ENCODE data around the gene DNAJC16. TPM values are rescaled to one million over a fixed set of nuclear protein-coding genes. Genes with fewer than 3 reads are reported as not detected.
A peak's percentile ranks its signal among the peaks of the same experiment; 100 is the strongest.
"Not testable (repeated sequence)": the region's sequence is repeated elsewhere in the genome, so short reads cannot be mapped to it uniquely, and the experiment has no call there.

Gene DNAJC16
- total RNA-seq, 1 donor from 2014 or later = 14.1 TPM

DNA sequence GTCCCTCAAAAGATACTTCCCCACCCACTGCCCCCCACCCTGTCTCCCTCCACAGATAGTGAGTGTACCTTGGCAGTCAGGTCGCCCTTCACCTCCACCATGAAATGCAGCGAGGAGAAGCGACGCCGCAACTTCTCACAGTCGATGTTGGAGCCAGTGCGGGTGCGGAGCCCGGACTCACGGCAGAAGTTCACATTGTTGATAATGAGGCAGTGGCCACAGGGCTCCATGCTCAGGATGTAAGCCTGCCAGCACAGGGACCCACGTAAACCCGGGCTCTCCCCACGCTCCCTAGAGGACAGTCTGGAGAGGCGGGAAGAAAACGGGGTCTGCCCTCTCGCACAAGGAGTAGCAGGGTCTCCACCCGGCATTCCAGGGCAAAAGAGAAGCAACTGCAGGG is 19.8 kb upstream of the DNAJC16 start:
- no peak for DNase-seq (ENCODE audit: low read depth in 2 of 2)

DNA sequence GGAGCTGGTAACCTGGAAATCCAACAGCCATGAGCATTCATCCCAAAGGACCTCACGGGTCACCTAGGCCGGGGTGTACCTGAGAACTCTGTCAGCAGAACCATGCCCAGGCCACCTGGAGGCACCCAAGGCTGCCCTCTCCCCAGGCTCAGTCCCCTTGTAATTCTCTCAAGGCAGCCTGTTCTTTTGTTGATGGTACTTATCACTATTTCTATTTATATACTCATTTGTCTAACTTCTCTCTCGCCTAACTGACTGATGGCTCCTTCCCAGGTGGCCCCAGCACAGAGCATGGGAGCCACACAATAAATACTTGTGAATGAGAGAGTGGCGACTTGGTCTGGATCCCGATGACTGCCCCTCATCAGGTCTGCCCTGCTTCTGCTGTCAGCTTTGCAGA is 19.4 kb upstream of the DNAJC16 start:
- DNase-seq (ENCODE audit: low read depth in 2 of 2) = no peak

- no peak for DNase-seq (ENCODE audit: low read depth in 2 of 2)
Measured at GRCh38 chr1:15508700-15509487, 17.8 kb upstream of the DNAJC16 start.

DNA sequence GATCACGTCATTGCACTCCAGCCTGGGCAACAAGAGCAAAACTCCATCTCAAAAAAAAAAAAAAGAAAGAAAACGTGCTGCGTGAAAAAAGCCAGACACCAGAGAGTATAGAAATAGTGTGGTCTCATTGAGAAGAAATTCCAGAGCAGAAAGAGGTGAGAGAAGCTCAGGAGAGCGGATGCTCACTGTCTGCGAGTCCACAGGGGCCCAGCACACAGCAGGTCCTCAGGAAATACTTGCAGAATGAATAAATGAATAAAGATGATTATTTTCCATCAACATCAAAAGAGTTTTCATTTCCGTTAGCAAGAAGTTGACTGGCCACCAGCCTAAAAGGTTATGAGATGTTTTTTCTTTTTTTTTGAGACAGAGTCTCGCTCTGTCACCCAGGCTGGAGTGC is 17.1 kb upstream of the DNAJC16 start:
- no peak for DNase-seq (ENCODE audit: low read depth in 2 of 2)

- no peak for DNase-seq (ENCODE audit: low read depth in 2 of 2)
Measured at GRCh38 chr1:15510611-15511405, 15.8 kb upstream of the DNAJC16 start.

GRCh38 chr1:15513192-15513591 is 13.5 kb upstream of the DNAJC16 start:
- no peak for DNase-seq (ENCODE audit: low read depth in 2 of 2)

GRCh38 chr1:15513919-15514318 is 12.7 kb upstream of the DNAJC16 start:
- no peak for DNase-seq (ENCODE audit: low read depth in 2 of 2)

DNA sequence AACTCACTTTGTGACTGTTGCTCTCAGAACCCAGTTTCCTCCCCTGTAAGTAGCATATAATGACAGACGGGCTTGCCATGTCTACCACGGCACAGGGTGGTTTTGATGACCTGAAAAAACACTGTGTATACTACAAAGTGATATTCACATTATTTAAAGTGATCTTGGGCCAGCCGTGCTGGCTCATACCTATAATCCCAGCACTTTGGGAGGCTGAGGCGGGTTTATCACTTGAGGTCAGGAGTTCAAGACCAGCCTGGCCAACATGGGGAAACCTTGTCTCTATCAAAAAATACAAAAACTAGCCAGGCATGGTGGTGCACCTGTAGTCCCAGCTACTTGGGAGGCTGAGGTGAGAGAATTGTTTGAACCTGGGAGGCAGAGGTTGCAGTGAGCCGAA is 12.1 kb upstream of the DNAJC16 start:
- not testable (repeated sequence) for DNase-seq (ENCODE audit: low read depth in 2 of 2)

DNA sequence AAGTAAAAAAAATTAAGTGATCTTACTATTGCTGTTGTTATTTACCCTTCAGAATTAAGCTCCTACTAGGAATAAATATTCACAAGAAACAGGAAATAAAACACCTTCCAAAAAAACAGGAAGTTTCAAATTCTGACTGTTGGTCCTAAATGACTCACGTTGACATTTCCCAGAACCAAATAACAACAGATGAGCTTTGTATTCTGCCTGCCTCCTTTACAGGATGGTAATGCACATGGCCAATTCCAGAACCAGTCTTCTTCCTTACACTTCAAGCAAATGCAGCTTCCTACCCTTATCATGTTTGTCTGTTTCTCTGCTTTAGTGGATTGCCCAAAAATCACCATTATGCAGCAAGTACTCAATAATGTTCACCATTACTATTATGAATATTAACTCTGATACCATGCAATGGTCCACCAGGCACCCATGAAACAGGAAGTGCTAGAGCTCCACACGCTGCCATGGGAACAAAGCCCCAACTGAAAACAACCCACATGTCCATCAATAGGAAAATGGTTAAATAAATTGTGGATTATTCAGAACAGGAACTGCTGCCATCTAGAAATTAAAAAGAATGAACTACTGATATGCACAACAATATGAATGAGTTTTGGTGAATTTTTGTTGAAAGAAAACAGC is 11.5 kb upstream of the DNAJC16 start:
- DNase-seq (ENCODE audit: low read depth in 2 of 2) = peak; percentile 7 to 33

GRCh38 chr1:15519625-15520024 is 7.0 kb upstream of the DNAJC16 start:
- no peak for DNase-seq (ENCODE audit: low read depth in 2 of 2)

GRCh38 chr1:15521206-15521906 is 5.3 kb upstream of the DNAJC16 start:
- not testable (repeated sequence) for DNase-seq (ENCODE audit: low read depth in 2 of 2)

- DNase-seq (ENCODE audit: low read depth in 2 of 2) = no peak
Measured at GRCh38 chr1:15522551-15522950, 4.1 kb upstream of the DNAJC16 start.

GRCh38 chr1:15523104-15524020 is 3.3 kb upstream of the DNAJC16 start:
- DNase-seq (ENCODE audit: low read depth in 2 of 2) = no peak

- DNase-seq (ENCODE audit: low read depth in 2 of 2) = no peak
Measured at GRCh38 chr1:15524021-15524282, 2.7 kb upstream of the DNAJC16 start, which contains the start of gene CASP9. Gene CASP9, minus strand, starts transcription at chr1:15524215. Its CDS starts 15 bp downstream, at chr1:15524200.

GRCh38 chr1:15524283-15525049 is 2.2 kb upstream of the DNAJC16 start:
- peak; percentile 99 for DNase-seq (ENCODE audit: low read depth in 2 of 2)

DNA sequence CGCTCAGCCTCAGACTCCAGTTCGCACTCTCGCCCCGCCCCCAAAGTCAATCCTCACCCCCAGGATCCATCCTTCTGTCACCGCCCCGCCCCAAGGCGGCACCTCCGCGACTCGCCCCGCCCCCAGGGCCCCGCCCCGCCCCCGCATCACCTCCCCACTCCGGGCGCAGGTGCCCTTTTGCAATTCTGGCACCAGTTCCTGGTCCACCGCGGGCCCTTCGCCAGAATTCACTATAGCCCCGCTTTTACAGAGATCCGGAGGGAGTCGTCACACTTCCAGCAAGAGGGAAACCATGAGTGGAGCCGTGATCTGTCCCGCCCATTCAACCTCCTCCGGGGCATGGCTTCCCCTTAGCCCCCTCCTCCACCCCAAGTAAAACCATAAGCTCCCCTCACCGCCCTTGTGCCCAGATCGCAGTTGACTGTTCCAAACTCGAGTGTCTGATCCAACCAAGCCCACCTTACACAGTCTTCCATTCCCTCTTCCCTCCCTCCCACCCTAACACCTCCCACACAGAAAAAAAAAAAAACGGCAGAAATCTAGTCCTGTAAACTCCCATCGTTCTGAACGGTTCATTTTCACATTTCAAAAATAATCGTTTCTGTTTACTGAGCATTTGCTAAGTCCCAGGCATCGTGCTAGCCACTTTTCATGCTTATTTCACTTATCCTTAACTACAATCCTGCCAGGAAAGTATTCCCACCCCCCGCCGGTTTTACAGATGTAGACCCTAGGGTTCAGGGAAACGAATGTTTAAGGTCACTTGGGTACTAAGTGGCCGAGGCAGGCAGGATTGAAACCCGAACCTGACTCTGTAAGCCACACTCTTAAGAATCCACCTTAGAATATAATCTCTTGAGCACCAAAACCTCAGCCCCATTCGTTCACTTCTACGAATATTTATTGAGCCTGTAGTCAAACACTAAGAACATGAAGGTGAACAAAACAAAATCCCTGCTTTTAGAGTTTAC is 1.3 kb upstream of the DNAJC16 start:
- no peak for DNase-seq (ENCODE audit: low read depth in 2 of 2)

- no peak for DNase-seq (ENCODE audit: low read depth in 2 of 2)
Measured at GRCh38 chr1:15526021-15526489, 593 bp upstream of the DNAJC16 start.

GRCh38 chr1:15531003-15531402 is 4.4 kb downstream of the DNAJC16 start:
- no peak for DNase-seq (ENCODE audit: low read depth in 2 of 2)

GRCh38 chr1:15531682-15532081 is 5.0 kb downstream of the DNAJC16 start:
- DNase-seq (ENCODE audit: low read depth in 2 of 2) = no peak

Data from lung microvascular endothelial cell (primary cell).